Ishikawa (cell line): Measurements from ENCODE around the gene ZNF485.

ENCODE experiments used
- CEBPB ChIP-seq: IDR thresholded peaks from 2 replicates; pipeline ENCODE4 v1.6.1; 2012
- EGR1 ChIP-seq: IDR thresholded peaks from 2 replicates; pipeline ENCODE4 v1.6.1; 2012
- EP300 ChIP-seq: IDR thresholded peaks from 2 replicates; pipeline ENCODE4 v1.6.1; 2012; ENCODE audit warnings: borderline replicate concordance
- RAD21 ChIP-seq: IDR thresholded peaks from 2 replicates; pipeline ENCODE4 v1.6.1; 2012; ENCODE audit warnings: low read depth
- TCF12 ChIP-seq: IDR thresholded peaks from 2 replicates; pipeline ENCODE4 v1.6.1; 2012; ENCODE audit warnings: low read depth
- TEAD4 ChIP-seq: IDR thresholded peaks from 2 replicates; pipeline ENCODE4 v1.6.1; 2012
- ZBTB7A ChIP-seq: IDR thresholded peaks from 2 replicates; pipeline ENCODE4 v1.6.1; 2012; ENCODE audit warnings: low read depth
- TF ChIP-seq, protein P1 (sequence below): IDR thresholded peaks from 2 replicates; pipeline ENCODE4 v1.6.1; 2012

DNA sequence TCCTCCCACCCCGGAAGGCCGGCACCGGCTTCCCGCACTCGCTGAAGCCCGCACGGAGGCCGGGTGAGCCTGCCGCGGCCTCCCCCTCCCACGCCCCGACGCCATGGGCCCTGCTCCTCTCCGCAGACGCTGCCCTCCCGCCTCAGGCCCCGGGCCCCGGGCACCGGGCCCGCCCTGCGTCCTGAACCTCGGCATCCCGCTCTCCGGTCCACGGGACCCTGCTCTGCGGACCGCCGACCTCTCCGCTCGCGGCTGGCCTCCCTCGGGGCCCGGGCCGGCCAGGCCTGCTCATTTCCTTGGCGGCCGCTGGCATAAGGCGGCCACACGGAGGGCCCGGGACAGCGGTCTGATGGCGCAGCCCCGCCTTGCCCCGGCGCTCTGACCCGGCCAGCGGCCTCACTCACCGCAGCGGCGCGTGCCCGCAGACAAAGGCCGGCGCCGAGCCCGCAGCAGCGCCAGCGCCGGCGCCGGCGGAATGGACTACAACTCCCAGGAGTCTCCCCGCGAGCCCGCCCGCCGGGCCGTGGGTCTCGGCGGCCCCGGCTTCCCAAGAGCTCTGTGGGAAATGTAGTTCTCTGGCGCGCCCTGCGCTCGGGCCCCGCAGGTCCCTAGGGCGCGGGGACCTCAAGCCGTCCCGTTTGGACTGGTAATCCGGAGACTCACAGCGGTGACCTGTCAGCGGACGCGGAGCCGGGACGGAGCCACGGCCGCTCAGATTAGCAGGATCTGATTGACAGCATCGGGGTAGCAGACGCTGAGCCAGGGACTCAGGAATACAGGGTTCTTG, 42.4 kb downstream of the ZNF485 start, which contains the start of gene ZNF32:
- no peak for TF ChIP-seq TEAD4
- no peak for TF ChIP-seq EP300
- TF ChIP-seq, protein P1, sequence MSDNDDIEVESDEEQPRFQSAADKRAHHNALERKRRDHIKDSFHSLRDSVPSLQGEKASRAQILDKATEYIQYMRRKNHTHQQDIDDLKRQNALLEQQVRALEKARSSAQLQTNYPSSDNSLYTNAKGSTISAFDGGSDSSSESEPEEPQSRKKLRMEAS = no peak
- no peak for TF ChIP-seq RAD21
- TF ChIP-seq ZBTB7A = no peak
- no peak for TF ChIP-seq CEBPB
- no peak for TF ChIP-seq EGR1
- TF ChIP-seq TCF12 = no peak
